Bronchial epithelial cell (primary cell): Measurements from ENCODE around the gene CDK4. TPM values are rescaled to one million over a fixed set of nuclear protein-coding genes. Genes with fewer than 3 reads are reported as not detected.

Experiments used
- DNase-seq: peaks from one replicate; pipeline ENCODE4 v3.0.0-alpha.2; 2010; ENCODE audit warnings: low read depth
- FAIRE-seq: peaks from 2 replicates; lab custom pipeline; 2011; peaks lifted over from hg19 to GRCh38; lab: Jason Lieb, UNC
- H3K27me3 ChIP-seq: 2 replicates; pipeline ENCODE4 v1.5.1; 2011; ENCODE audit warnings: low read length; ENCODE audit not compliant: control insufficient read depth, insufficient read depth
- H3K36me3 ChIP-seq: 2 replicates; pipeline ENCODE4 v1.5.1; 2011; ENCODE audit warnings: low read length; ENCODE audit not compliant: control insufficient read depth, insufficient read depth
- H3K4me3 ChIP-seq: 2 replicates; pipeline ENCODE4 v1.5.1; 2011; ENCODE audit warnings: mild to moderate bottlenecking, low read depth, low read length, control low read depth
- total RNA-seq: library from RNA; depleted of rRNA; stranded (reverse); fragments of >200 nt; gene quantifications from 2 replicates; pipeline ENCODE4 v1.2.1, GENCODE V29; 2014
- TF ChIP-seq, protein P1 (sequence below): IDR thresholded peaks from 2 replicates; pipeline ENCODE4 v1.5.1; 2011; ENCODE audit warnings: mild to moderate bottlenecking, moderate library complexity, low read length, control low read depth, inconsistent platforms; ENCODE audit not compliant: insufficient read depth, severe bottlenecking

CDK4 gene
- total RNA-seq, 1 donor from 2014 or later, result 113 TPM

DNA sequence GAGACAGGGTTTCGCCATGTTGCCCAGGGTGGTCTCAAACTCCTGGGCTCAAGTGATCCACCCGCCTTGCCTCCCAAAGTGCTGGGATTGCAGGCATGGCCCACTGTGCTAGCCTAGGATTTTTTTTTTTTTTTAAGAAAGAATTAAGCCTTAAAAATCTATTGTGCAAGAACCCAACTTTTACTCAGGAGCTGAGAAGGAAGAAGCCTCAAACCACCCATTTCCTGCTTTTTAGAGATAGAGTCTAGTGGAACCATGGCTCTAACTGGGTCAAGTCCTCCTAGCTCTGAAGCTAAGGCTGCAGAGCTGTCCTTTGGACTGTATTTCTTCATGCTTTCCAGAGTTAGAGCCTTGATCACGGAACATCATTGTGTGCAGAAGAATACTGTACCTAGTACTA lies 29.1 kb upstream of the CDK4 start:
- no peaks in the 10 kb centered on the region for H3K27me3 ChIP-seq
- no peak overlapping the region for H3K4me3 ChIP-seq
- peaks cover 4% of the 10 kb centered on the region for H3K36me3 ChIP-seq
- DNase-seq, result no peak
- no peak for FAIRE-seq
- TF ChIP-seq, protein P1, sequence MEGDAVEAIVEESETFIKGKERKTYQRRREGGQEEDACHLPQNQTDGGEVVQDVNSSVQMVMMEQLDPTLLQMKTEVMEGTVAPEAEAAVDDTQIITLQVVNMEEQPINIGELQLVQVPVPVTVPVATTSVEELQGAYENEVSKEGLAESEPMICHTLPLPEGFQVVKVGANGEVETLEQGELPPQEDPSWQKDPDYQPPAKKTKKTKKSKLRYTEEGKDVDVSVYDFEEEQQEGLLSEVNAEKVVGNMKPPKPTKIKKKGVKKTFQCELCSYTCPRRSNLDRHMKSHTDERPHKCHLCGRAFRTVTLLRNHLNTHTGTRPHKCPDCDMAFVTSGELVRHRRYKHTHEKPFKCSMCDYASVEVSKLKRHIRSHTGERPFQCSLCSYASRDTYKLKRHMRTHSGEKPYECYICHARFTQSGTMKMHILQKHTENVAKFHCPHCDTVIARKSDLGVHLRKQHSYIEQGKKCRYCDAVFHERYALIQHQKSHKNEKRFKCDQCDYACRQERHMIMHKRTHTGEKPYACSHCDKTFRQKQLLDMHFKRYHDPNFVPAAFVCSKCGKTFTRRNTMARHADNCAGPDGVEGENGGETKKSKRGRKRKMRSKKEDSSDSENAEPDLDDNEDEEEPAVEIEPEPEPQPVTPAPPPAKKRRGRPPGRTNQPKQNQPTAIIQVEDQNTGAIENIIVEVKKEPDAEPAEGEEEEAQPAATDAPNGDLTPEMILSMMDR, result no peak

DNA sequence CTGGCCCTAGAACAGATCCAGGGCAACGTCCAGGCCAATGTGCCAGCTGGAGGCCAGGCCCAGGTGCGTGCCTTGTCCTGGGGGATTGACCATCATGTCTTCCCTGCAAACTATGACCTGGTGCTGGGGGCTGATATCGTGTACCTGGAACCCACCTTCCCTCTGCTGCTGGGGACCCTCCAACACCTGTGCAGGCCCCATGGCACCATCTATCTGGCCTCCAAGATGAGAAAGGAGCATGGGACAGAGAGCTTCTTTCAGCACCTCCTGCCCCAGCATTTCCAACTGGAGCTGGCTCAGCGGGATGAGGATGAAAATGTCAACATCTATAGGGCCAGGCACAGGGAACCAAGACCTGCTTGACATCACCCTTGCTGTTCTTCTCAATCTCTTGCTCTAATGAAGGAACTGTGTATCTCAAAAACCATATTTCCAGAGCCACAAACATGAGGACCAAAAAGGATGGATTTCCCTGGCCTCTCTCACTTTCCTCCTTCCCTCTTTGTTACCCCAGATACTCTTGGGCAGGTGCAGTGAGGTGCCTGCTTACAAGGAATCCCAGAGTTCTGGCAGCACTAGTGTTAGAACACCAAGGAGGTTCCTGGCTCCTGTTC lies 28.3 kb upstream of the CDK4 start:
- Histone ChIP-seq H3K4me3 (no peak overlapping the region), H3K36me3 (peaks cover 1% of the 10 kb centered on the region), H3K27me3 (no peaks in the 10 kb centered on the region)
- TF ChIP-seq, protein P1, result no peak
- DNase-seq, result no peak
- FAIRE-seq, result no peak

DNA sequence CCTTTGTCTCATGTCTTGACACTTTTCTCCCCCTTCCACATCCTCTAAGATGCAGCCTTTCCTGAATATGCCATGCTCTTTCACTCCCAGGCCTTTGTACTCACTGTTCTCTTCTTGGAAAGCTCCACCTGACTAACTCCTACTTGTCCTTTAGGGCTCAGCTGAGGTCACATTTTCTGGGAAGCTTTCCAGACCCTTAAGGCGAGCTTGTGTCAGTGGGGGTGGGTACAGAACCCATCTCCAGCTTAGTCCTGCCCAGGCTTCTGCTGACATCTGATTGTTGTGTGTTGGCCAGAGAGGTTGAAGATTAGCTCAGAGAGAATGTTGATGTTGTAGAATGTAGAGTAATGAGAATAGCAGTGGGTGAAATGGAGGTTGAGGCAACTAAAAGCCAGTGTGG lies 27.6 kb upstream of the CDK4 start:
- FAIRE-seq (no peak), DNase-seq (no peak)
- Histone ChIP-seq H3K4me3 (no peak overlapping the region), H3K36me3 (peaks cover 1% of the 10 kb centered on the region), H3K27me3 (no peaks in the 10 kb centered on the region)
- TF ChIP-seq, protein P1, result no peak

DNA sequence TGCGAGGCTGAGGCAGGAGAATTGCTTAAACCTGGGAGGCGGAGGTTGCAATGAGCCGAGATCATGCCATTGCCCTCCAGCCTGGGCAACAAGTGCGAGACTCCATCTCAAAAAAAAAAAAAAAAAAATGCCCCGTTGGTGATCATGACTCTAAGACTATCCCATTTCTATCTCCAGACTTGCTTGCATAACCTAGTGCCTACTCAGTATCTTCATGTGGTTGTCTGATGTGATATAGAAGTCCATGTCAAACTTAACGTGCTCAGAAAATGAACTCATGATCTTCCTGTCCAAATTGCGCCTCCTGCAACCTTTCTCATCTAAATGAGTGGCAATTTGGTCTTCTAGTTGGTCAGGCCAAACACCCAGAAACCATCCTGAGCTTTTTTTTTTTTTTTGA lies 25.8 kb upstream of the CDK4 start:
- no peaks in the 10 kb centered on the region for H3K27me3 ChIP-seq
- DNase-seq, result no peak
- H3K4me3 ChIP-seq, result no peak overlapping the region
- no peak for FAIRE-seq
- no peaks in the 10 kb centered on the region for H3K36me3 ChIP-seq
- TF ChIP-seq, protein P1, result no peak

DNA sequence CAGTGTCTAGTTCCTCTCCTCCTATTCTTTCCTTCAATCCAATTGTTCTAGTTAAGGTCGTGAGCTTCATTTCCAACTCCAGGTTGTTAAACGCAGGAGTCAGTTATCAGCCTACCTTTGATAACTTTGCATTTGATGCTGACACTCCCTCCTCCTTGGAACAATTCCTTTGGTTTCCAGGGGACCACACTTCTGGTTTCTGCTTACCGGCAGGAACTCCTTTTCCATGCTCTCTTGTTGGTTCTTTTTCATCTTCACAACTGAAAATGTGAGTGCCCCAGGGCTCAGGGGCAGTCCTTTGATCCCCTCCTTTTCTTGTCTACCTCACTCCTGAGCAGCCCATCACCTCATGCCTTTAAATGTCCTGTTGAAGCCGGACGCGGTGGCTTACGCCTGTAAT lies 25.3 kb upstream of the CDK4 start:
- no peak for FAIRE-seq
- Histone ChIP-seq H3K36me3 (no peaks in the 10 kb centered on the region), H3K27me3 (no peaks in the 10 kb centered on the region), H3K4me3 (no peak overlapping the region)
- no peak for DNase-seq
- TF ChIP-seq, protein P1, result no peak

DNA sequence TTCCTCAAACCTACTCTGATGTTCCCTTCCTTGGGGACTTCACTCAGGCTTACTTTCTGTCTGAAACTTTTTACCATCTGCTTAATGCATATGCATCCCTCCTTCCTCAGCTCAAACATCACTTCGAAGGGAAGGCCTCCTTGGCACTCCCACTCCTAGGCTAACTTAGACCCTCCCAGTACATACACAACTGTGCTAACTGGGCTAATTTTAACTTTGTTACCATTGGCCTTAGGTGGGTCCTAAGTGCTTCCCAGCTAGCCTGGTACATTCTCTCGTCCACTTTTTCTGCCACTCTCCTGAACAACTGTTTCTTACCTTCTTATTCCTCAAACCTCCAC lies 24.1 kb upstream of the CDK4 start:
- FAIRE-seq, result no peak

More for the DNA sequence above, 24.1 kb upstream of the CDK4 start:
- H3K27me3 ChIP-seq, result no peaks in the 10 kb centered on the region
- TF ChIP-seq, protein P1, result no peak
- no peak for DNase-seq
- no peak overlapping the region for H3K4me3 ChIP-seq
- no peaks in the 10 kb centered on the region for H3K36me3 ChIP-seq
